Vagina (tissue), 2 donors: ENCODE results near the gene ASH1L. TPM values are rescaled to one million over a fixed set of nuclear protein-coding genes. Genes with fewer than 3 reads are reported as not detected.

Experiments used
- DNase-seq, 2 donors: peaks; one replicate each; pipeline ENCODE4 v3.0.0-alpha.2; 2017; ENCODE audit errors: extremely low spot score in 2 of 2
- H3K27ac ChIP-seq: fragments of 200-600 bp; sonication (generic); one replicate; pipeline ENCODE4 v1.5.1; 2019
- H3K27me3 ChIP-seq: fragments of 200-600 bp; sonication (generic); one replicate; pipeline ENCODE4 v1.5.1; 2019
- H3K36me3 ChIP-seq, 2 donors: fragments of 200-600 bp; sonication (generic); one replicate each; pipeline ENCODE4 v1.5.1; 2017 to 2019
- H3K4me1 ChIP-seq: fragments of 200-600 bp; sonication (generic); one replicate; pipeline ENCODE4 v1.5.1; 2019
- H3K4me3 ChIP-seq, 2 donors: fragments of 200-600 bp; sonication (generic); 1 replicate in 1 of 2; 2 replicates in 1 of 2; pipeline ENCODE4 v1.5.1; 2016 to 2019
- H3K9me3 ChIP-seq: fragments of 200-600 bp; sonication (generic); one replicate; pipeline ENCODE4 v1.5.1; 2019
- CTCF ChIP-seq, 3 experiments: fragments of 450-650 bp in 2 of 3; fragments of 200-600 bp in 1 of 3; sonication (generic) in 1 of 3; IDR thresholded peaks; one replicate each; pipeline ENCODE4 v1.5.1; 2017 to 2019; ENCODE audit warnings: antibody characterized with exemption in 3 of 3, mild to moderate bottlenecking in 2 of 3, moderate library complexity in 2 of 3
- POLR2A ChIP-seq, 2 donors: fragments of 450-650 bp; IDR thresholded peaks; one replicate each; pipeline ENCODE4 v1.6.1; 2017; ENCODE audit warnings: antibody characterized with exemption in 2 of 2, mild to moderate bottlenecking in 2 of 2, moderate library complexity in 2 of 2
- POLR2AphosphoS5 ChIP-seq, 2 donors: sonication (generic); formaldehyde crosslinking; IDR thresholded peaks; one replicate each; pipeline ENCODE4 v1.9.0; 2017; ENCODE audit warnings: antibody characterized with exemption in 2 of 2, mild to moderate bottlenecking in 2 of 2, low read depth in 1 of 2; ENCODE audit not compliant: insufficient read depth in 1 of 2
- intact Hi-C: fragments of 100-400 bp; cut with DNase I; formaldehyde crosslinking; loops from one replicate; pipeline ENCODE4 v1.15.1; 2023
- total RNA-seq: library from RNA; depleted of rRNA; stranded (reverse); fragments of >200 nt; gene quantifications from one replicate; pipeline ENCODE4 v1.2.3, GENCODE V29; 2016

Gene ASH1L
- total RNA-seq, 1 donor from 2014 or later = 74.9 TPM

- Histone ChIP-seq H3K27ac (peak overlapping the region; percentile 99), H3K4me1 (peaks cover 56% of the 10 kb centered on the region), H3K27me3 (no peaks in the 10 kb centered on the region), H3K9me3 (no peaks in the 10 kb centered on the region), H3K36me3 (peaks cover 0 to 12% of the 10 kb centered on the region in 2 donors), H3K4me3 (peak overlapping the region; percentile 71 to 94)
- TF ChIP-seq POLR2A (IDR thresholded peaks at IDR 0.05) (peak in 1 of 2 donors; percentile 4), CTCF (IDR thresholded peaks at IDR 0.05) (no peak)
- intact Hi-C loops = loop anchor here (5.0 kb wide), 3 partner anchors 46 to 239 kb away; partner anchors contain the start of genes ASH1L and HCN3
- no peak for DNase-seq
Observed at GRCh38 chr1:155323729-155324036, 238.9 kb downstream of the ASH1L start.

GRCh38 chr1:155322953-155323728 is 239.5 kb downstream of the ASH1L start:
- peaks cover 0 to 12% of the 10 kb centered on the region in 2 donors for H3K36me3 ChIP-seq
- peak in 1 of 2 donors; percentile 94 for DNase-seq
- intact Hi-C loops = loop anchor here (5.0 kb wide), 3 partner anchors 46 to 239 kb away; partner anchors contain the start of genes ASH1L and HCN3
- H3K27me3 ChIP-seq = no peaks in the 10 kb centered on the region
- H3K4me3 ChIP-seq = peak overlapping the region; percentile 71 to 94
- H3K27ac ChIP-seq = peak overlapping the region; percentile 99
- peaks cover 56% of the 10 kb centered on the region for H3K4me1 ChIP-seq
- TF ChIP-seq POLR2AphosphoS5 (IDR thresholded peaks at IDR 0.05; ENCODE audit: insufficient read depth in 1 of 2, low read depth in 1 of 2) (peak; percentile 68 to 71), CTCF (IDR thresholded peaks at IDR 0.05) (peak; percentile 90 to 97 (median 91)), POLR2A (IDR thresholded peaks at IDR 0.05) (peak in 1 of 2 donors; percentile 11)
- H3K9me3 ChIP-seq = no peaks in the 10 kb centered on the region

GRCh38 chr1:155322571-155322952 is 240.0 kb downstream of the ASH1L start:
- Histone ChIP-seq H3K27ac (peak overlapping the region; percentile 99), H3K27me3 (no peaks in the 10 kb centered on the region), H3K4me3 (peak overlapping the region; percentile 71 to 94), H3K9me3 (no peaks in the 10 kb centered on the region), H3K36me3 (peaks cover 0 to 10% of the 10 kb centered on the region in 2 donors), H3K4me1 (peaks cover 56% of the 10 kb centered on the region)
- no peak for DNase-seq
- intact Hi-C loops = loop anchor here (5.0 kb wide), 3 partner anchors 45 to 240 kb away; partner anchors contain the start of genes ASH1L and HCN3
- no peak for TF ChIP-seq POLR2AphosphoS5 (IDR thresholded peaks at IDR 0.05; ENCODE audit: insufficient read depth in 1 of 2, low read depth in 1 of 2)
- TF ChIP-seq CTCF (IDR thresholded peaks at IDR 0.05) = no peak
- no peak for TF ChIP-seq POLR2A (IDR thresholded peaks at IDR 0.05)

- TF ChIP-seq CTCF (IDR thresholded peaks at IDR 0.05) (no peak), POLR2AphosphoS5 (IDR thresholded peaks at IDR 0.05; ENCODE audit: insufficient read depth in 1 of 2, low read depth in 1 of 2) (no peak), POLR2A (IDR thresholded peaks at IDR 0.05) (no peak)
- H3K27ac ChIP-seq = peak overlapping the region; percentile 99
- intact Hi-C loops = loop anchor here (5.0 kb wide), 3 partner anchors 45 to 240 kb away; partner anchors contain the start of genes ASH1L and HCN3
Observed at GRCh38 chr1:155321639-155322503, 240.7 kb downstream of the ASH1L start.

More at GRCh38 chr1:155321639-155322503, 240.7 kb downstream of the ASH1L start:
- Histone ChIP-seq H3K27me3 (no peaks in the 10 kb centered on the region), H3K36me3 (peaks cover 0 to 3% of the 10 kb centered on the region in 2 donors), H3K9me3 (no peaks in the 10 kb centered on the region), H3K4me1 (peaks cover 52% of the 10 kb centered on the region), H3K4me3 (peak overlapping the region; percentile 71 to 94)
- no peak for DNase-seq
